WTC11 (cell line): ENCODE data around the gene ADAD1. TPM values are rescaled to one million over a fixed set of nuclear protein-coding genes. Genes with fewer than 3 reads are reported as not detected.

Experiments used
- ATAC-seq: fragments of 200-7000 bp; cut with Tn5 transposase; 2 replicates; pipeline ENCODE4 v1.10.0; 2021; ENCODE audit warnings: mild to moderate bottlenecking, moderate library complexity
- CTCF ChIA-PET: fragments of 300-600 bp; sonication (Branson Sonifier 250); formaldehyde crosslinking; loops from one replicate; lab custom pipeline; 2021; ENCODE audit warnings: antibody characterized with exemption; lab: Charles Lee
- POLR2A ChIA-PET: fragments of 350-600 bp; sonication (Branson Sonifier 250); formaldehyde crosslinking; loops from one replicate; lab custom pipeline; 2021; ENCODE audit warnings: antibody characterized with exemption; lab: Charles Lee
- DNase-seq: peaks from one replicate; pipeline ENCODE4 v3.0.0; 2021; ENCODE audit warnings: low spot score
- H3K27ac Mint-ChIP-seq: 2 replicates; pipeline ENCODE4 v1.8.0; 2021; ENCODE audit warnings: mixed read lengths
- H3K27me3 Mint-ChIP-seq: 2 replicates; pipeline ENCODE4 v1.8.0; 2021; ENCODE audit warnings: low read depth, mild to moderate bottlenecking, moderate library complexity, mixed read lengths
- H3K36me3 Mint-ChIP-seq: 2 replicates; pipeline ENCODE4 v1.8.0; 2021; ENCODE audit warnings: mixed read lengths
- H3K4me1 Mint-ChIP-seq: 2 replicates; pipeline ENCODE4 v1.8.0; 2022; ENCODE audit warnings: mixed read lengths
- H3K4me3 Mint-ChIP-seq: 2 replicates; pipeline ENCODE4 v1.8.0; 2021; ENCODE audit warnings: mild to moderate bottlenecking, moderate library complexity, mixed read lengths
- H3K9me3 Mint-ChIP-seq: 2 replicates; pipeline ENCODE4 v1.8.0; 2021; ENCODE audit warnings: mixed read lengths
- FOXK1 ChIP-seq: sonication (generic); formaldehyde crosslinking; IDR thresholded peaks from 2 replicates; pipeline ENCODE4 v1.8.0; 2022; ENCODE audit warnings: mild to moderate bottlenecking, moderate library complexity, missing genetic modification reagents
- GRHL2 ChIP-seq: fragments of 250-450 bp; sonication (Bioruptor Pico); IDR thresholded peaks from 2 replicates; pipeline ENCODE4 v1.8.0; 2022; ENCODE audit warnings: mild to moderate bottlenecking, moderate library complexity; ENCODE audit not compliant: insufficient replicate concordance, severe bottlenecking
- IRF2 ChIP-seq: sonication (generic); formaldehyde crosslinking; IDR thresholded peaks from 2 replicates; pipeline ENCODE4 v1.8.0; 2022; ENCODE audit warnings: low read depth, missing genetic modification reagents, borderline replicate concordance
- JUN ChIP-seq: sonication (generic); formaldehyde crosslinking; IDR thresholded peaks from 2 replicates; pipeline ENCODE4 v1.8.0; 2023; ENCODE audit warnings: mild to moderate bottlenecking, missing genetic modification reagents
- MYBL2 ChIP-seq: sonication (generic); formaldehyde crosslinking; IDR thresholded peaks from 2 replicates; pipeline ENCODE4 v1.8.1; 2023; ENCODE audit warnings: mild to moderate bottlenecking, moderate library complexity, missing genetic modification reagents
- PREB ChIP-seq: sonication (generic); formaldehyde crosslinking; IDR thresholded peaks from 2 replicates; pipeline ENCODE4 v1.8.1; 2022; ENCODE audit warnings: mild to moderate bottlenecking, missing genetic modification reagents, moderate library complexity, borderline replicate concordance
- PRRX2 ChIP-seq: fragments of 250-450 bp; sonication (Bioruptor Pico); IDR thresholded peaks from 2 replicates; pipeline ENCODE4 v1.8.0; 2021; ENCODE audit warnings: mild to moderate bottlenecking
- RELA ChIP-seq: sonication (generic); formaldehyde crosslinking; IDR thresholded peaks from 2 replicates; pipeline ENCODE4 v1.8.1; 2022; ENCODE audit warnings: missing genetic modification reagents, mild to moderate bottlenecking, borderline replicate concordance
- ZNF232 ChIP-seq: sonication (generic); formaldehyde crosslinking; IDR thresholded peaks from 2 replicates; pipeline ENCODE4 v1.8.0; 2022; ENCODE audit warnings: mild to moderate bottlenecking, missing genetic modification reagents
- ZNF416 ChIP-seq: fragments of 250-450 bp; sonication (Bioruptor Pico); IDR thresholded peaks from 2 replicates; pipeline ENCODE4 v1.9.0; 2021; ENCODE audit warnings: mild to moderate bottlenecking, inconsistent platforms
- ZNF423 ChIP-seq: fragments of 250-450 bp; sonication (Bioruptor Pico); IDR thresholded peaks from 2 replicates; pipeline ENCODE4 v2.1.2; 2022; ENCODE audit warnings: mild to moderate bottlenecking, moderate library complexity
- ZNF671 ChIP-seq: fragments of 250-450 bp; sonication (Bioruptor Pico); IDR thresholded peaks from 2 replicates; pipeline ENCODE4 v1.8.0; 2021; ENCODE audit warnings: mild to moderate bottlenecking
- total RNA-seq: library from RNA; stranded (reverse); gene quantifications from 3 replicates; pipeline ENCODE4 v1.2.3, GENCODE V29; 2021
- TF ChIP-seq, protein P1 (sequence below): fragments of 250-450 bp; sonication (Bioruptor Pico); IDR thresholded peaks from 2 replicates; pipeline ENCODE4 v1.9.0; 2021; ENCODE audit warnings: mild to moderate bottlenecking, borderline replicate concordance
- TF ChIP-seq, protein P2 (sequence below): sonication (generic); formaldehyde crosslinking; IDR thresholded peaks from 2 replicates; pipeline ENCODE4 v1.8.0; 2022; ENCODE audit warnings: missing genetic modification reagents
- TF ChIP-seq, protein P3 (sequence below): sonication (generic); formaldehyde crosslinking; IDR thresholded peaks from 2 replicates; pipeline ENCODE4 v1.8.1; 2022; ENCODE audit warnings: low read depth, missing genetic modification reagents, borderline replicate concordance

The ADAD1 gene
- total RNA-seq, 1 experiment from 2014 or later, result not detected

DNA sequence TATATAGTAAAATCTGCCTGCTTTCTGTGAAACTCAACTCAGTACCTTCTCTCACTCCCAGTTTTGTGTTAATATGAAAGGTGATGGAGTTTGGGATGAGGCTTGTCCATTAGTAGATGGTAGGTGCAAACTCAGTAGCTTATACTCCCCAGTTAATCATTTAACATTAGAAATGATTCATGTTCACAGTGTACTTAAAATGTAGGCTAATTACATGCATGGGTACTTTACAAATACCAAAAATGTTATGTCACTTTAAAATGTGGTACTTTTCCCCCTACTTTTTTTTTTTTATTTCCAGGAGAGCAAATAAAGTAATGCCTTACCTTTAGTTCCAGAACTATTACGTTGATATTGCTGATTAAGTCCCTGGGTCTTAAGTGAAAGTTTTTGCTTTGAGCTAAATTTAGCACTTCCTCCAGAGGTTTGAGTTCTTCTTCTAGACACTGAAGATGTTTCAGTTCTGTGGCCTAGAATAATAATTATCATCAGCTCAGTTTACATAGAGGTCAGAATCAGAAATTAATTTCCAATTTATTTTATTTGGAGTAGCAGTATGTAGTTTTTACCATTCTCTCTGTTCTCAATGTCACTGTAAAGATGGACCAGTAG is 74.7 kb downstream of the ADAD1 start (continued):
- TF ChIP-seq, protein P1, sequence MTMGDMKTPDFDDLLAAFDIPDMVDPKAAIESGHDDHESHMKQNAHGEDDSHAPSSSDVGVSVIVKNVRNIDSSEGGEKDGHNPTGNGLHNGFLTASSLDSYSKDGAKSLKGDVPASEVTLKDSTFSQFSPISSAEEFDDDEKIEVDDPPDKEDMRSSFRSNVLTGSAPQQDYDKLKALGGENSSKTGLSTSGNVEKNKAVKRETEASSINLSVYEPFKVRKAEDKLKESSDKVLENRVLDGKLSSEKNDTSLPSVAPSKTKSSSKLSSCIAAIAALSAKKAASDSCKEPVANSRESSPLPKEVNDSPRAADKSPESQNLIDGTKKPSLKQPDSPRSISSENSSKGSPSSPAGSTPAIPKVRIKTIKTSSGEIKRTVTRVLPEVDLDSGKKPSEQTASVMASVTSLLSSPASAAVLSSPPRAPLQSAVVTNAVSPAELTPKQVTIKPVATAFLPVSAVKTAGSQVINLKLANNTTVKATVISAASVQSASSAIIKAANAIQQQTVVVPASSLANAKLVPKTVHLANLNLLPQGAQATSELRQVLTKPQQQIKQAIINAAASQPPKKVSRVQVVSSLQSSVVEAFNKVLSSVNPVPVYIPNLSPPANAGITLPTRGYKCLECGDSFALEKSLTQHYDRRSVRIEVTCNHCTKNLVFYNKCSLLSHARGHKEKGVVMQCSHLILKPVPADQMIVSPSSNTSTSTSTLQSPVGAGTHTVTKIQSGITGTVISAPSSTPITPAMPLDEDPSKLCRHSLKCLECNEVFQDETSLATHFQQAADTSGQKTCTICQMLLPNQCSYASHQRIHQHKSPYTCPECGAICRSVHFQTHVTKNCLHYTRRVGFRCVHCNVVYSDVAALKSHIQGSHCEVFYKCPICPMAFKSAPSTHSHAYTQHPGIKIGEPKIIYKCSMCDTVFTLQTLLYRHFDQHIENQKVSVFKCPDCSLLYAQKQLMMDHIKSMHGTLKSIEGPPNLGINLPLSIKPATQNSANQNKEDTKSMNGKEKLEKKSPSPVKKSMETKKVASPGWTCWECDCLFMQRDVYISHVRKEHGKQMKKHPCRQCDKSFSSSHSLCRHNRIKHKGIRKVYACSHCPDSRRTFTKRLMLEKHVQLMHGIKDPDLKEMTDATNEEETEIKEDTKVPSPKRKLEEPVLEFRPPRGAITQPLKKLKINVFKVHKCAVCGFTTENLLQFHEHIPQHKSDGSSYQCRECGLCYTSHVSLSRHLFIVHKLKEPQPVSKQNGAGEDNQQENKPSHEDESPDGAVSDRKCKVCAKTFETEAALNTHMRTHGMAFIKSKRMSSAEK (CRISPR knock-in tag), result no peak
- TF ChIP-seq RELA (CRISPR knock-in tag), result no peak
- no peak for TF ChIP-seq JUN
- no peak for TF ChIP-seq GRHL2 (CRISPR knock-in tag)
- no peak for TF ChIP-seq ZNF416
- no peak for TF ChIP-seq IRF2
- TF ChIP-seq, protein P2, sequence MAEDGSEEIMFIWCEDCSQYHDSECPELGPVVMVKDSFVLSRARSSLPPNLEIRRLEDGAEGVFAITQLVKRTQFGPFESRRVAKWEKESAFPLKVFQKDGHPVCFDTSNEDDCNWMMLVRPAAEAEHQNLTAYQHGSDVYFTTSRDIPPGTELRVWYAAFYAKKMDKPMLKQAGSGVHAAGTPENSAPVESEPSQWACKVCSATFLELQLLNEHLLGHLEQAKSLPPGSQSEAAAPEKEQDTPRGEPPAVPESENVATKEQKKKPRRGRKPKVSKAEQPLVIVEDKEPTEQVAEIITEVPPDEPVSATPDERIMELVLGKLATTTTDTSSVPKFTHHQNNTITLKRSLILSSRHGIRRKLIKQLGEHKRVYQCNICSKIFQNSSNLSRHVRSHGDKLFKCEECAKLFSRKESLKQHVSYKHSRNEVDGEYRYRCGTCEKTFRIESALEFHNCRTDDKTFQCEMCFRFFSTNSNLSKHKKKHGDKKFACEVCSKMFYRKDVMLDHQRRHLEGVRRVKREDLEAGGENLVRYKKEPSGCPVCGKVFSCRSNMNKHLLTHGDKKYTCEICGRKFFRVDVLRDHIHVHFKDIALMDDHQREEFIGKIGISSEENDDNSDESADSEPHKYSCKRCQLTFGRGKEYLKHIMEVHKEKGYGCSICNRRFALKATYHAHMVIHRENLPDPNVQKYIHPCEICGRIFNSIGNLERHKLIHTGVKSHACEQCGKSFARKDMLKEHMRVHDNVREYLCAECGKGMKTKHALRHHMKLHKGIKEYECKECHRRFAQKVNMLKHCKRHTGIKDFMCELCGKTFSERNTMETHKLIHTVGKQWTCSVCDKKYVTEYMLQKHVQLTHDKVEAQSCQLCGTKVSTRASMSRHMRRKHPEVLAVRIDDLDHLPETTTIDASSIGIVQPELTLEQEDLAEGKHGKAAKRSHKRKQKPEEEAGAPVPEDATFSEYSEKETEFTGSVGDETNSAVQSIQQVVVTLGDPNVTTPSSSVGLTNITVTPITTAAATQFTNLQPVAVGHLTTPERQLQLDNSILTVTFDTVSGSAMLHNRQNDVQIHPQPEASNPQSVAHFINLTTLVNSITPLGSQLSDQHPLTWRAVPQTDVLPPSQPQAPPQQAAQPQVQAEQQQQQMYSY, result no peak

DNA sequence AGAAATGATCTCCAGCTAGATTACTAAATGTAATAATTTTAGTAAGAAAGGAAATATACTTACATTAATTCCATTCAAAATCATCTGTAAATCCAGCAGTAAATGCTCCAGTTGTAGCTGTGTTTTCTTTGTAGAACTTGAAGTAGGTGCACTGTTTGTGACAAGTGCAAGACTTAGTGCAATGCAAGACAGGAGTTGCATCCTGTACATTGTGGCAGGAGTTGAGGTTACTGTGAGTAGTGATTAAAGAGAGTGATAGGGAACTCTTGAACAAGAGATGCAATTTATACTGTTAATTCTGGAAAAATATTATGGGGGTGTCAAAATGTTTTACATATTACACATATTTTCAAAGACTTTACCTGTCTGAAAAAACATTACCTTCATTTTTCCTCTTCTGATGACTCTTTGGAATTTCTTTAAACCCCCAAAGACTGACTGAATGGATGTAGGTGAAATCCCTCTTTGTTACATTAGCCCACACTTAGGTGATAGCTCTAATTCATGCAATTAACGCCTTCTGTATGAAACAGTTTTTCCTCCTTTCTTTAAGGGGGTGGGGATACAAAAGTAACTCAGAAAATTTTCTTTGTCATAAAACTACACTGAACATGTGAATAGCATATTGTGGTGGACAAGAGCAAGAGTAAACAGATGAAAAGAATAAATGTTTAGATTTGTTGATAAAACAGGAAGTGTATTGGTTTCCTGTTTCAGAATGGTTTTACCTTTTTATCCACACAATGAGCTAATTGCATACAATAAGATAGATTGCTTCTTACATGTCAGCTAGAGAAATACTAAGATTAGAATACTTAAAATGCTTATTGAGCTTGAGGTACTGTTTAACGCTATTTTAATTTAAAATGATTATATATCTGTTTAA is 77.7 kb downstream of the ADAD1 start, which contains the start of gene IL2:
IL2 (minus strand) TSS at position 495 of the 886 bp plus-strand sequence; CDS start at position 210, 285 bp downstream.
- POLR2A ChIA-PET, result no interaction called here
- no peak within 1 kb of the TSS for H3K27ac Mint-ChIP-seq
- ATAC-seq (no peak), DNase-seq (no peak)
- no peaks in the 10 kb centered on the region; the same call in 1 of the 2 replicates for H3K9me3 Mint-ChIP-seq
- no peak within 1 kb of the TSS for H3K4me3 Mint-ChIP-seq
- H3K4me1 Mint-ChIP-seq, result peaks cover 6% of the 10 kb centered on the region; the same call in 1 of the 2 replicates
- CTCF ChIA-PET, result no interaction called here
- no peaks in the 10 kb centered on the region for H3K36me3 Mint-ChIP-seq
- no peak for TF ChIP-seq FOXK1 (CRISPR knock-in tag)
- TF ChIP-seq GRHL2 (CRISPR knock-in tag), result no peak
- no peak for TF ChIP-seq ZNF671 (CRISPR knock-in tag)
- TF ChIP-seq PRRX2 (CRISPR knock-in tag), result no peak
- no peak for TF ChIP-seq ZNF423 (CRISPR knock-in tag)
- TF ChIP-seq MYBL2 (CRISPR knock-in tag), result no peak
- no peak for TF ChIP-seq ZNF232
- no peaks in the 10 kb centered on the region for H3K27me3 Mint-ChIP-seq

DNA sequence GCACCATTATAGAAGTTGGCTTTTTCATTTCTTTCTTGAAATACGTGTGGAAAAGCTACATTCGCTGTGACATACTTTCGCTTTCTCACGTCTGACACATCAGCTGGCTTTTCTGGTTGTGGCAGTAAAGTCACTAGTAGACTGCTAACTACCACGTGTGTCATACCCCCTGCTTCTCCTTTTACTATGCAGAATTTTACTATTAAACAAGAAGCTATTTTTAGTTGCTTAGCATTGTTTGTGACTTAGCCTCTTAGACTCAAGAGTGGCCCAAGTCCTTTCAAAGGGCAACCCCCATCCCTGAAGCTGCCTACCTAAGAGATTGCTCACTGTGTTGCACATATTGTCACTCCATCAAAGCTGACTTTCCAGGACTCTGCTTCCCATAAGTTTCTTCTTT is 79.8 kb downstream of the ADAD1 start:
- H3K4me1 Mint-ChIP-seq, result peaks cover 6% of the 10 kb centered on the region; the same call in 1 of the 2 replicates
- H3K27ac Mint-ChIP-seq, result no peak overlapping the region
- no peak overlapping the region for H3K4me3 Mint-ChIP-seq
- ChIA-PET CTCF (no interaction called here), POLR2A (no interaction called here)
- H3K36me3 Mint-ChIP-seq, result no peaks in the 10 kb centered on the region
- H3K9me3 Mint-ChIP-seq, result peaks cover 5% of the 10 kb centered on the region
- H3K27me3 Mint-ChIP-seq, result no peaks in the 10 kb centered on the region; the same call in 1 of the 2 replicates
- ATAC-seq (no peak), DNase-seq (no peak)
- TF ChIP-seq, protein P1 (CRISPR knock-in tag), result no peak
- TF ChIP-seq PREB (CRISPR knock-in tag), result no peak
- TF ChIP-seq, protein P3, sequence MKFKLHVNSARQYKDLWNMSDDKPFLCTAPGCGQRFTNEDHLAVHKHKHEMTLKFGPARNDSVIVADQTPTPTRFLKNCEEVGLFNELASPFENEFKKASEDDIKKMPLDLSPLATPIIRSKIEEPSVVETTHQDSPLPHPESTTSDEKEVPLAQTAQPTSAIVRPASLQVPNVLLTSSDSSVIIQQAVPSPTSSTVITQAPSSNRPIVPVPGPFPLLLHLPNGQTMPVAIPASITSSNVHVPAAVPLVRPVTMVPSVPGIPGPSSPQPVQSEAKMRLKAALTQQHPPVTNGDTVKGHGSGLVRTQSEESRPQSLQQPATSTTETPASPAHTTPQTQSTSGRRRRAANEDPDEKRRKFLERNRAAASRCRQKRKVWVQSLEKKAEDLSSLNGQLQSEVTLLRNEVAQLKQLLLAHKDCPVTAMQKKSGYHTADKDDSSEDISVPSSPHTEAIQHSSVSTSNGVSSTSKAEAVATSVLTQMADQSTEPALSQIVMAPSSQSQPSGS (CRISPR knock-in tag), result no peak
